Esophagus squamous epithelium (tissue), 4 donors: ENCODE measurements around the gene BCL2L13.

Experiments
- POLR2A ChIP-seq, 4 donors: fragments of 450-650 bp; IDR thresholded peaks; one replicate each; pipeline ENCODE4 v1.6.1; 2017; ENCODE audit warnings: antibody characterized with exemption in 4 of 4, mild to moderate bottlenecking in 4 of 4, moderate library complexity in 3 of 4
- TF ChIP-seq, protein P1 (sequence below), 6 experiments: fragments of 450-650 bp in 4 of 6; fragments of 200-600 bp in 2 of 6; sonication (generic) in 2 of 6; IDR thresholded peaks; one replicate each; pipeline ENCODE4 v1.5.1; 2016 to 2019; ENCODE audit warnings: antibody characterized with exemption in 6 of 6, mild to moderate bottlenecking in 4 of 6, moderate library complexity in 4 of 6

DNA sequence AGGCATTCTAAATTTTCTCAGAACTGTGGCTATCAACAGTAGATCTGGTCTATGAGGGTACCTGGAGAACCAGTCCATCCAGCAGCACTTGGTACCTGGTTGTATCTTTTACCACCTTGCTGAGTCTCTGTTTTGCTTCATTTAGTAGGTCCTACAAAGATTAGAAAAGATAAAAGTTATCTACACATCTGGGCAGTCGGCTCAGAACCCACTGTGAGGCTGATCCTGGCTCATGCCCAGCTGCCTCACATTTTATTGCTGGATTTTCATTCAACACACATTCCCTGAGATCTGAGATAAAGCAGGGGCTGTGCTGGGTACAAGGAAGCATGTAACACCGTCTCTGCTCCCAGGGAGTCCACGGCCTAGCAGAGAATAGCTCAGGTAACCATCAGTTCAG lies 37.5 kb upstream of the BCL2L13 start:
- TF ChIP-seq POLR2A (IDR thresholded peaks at IDR 0.05) = no peak
- TF ChIP-seq, protein P1, sequence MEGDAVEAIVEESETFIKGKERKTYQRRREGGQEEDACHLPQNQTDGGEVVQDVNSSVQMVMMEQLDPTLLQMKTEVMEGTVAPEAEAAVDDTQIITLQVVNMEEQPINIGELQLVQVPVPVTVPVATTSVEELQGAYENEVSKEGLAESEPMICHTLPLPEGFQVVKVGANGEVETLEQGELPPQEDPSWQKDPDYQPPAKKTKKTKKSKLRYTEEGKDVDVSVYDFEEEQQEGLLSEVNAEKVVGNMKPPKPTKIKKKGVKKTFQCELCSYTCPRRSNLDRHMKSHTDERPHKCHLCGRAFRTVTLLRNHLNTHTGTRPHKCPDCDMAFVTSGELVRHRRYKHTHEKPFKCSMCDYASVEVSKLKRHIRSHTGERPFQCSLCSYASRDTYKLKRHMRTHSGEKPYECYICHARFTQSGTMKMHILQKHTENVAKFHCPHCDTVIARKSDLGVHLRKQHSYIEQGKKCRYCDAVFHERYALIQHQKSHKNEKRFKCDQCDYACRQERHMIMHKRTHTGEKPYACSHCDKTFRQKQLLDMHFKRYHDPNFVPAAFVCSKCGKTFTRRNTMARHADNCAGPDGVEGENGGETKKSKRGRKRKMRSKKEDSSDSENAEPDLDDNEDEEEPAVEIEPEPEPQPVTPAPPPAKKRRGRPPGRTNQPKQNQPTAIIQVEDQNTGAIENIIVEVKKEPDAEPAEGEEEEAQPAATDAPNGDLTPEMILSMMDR (IDR thresholded peaks at IDR 0.05) = no peak
